Panc1 (cell line): ENCODE measurements around the gene SPG21. TPM values are rescaled to one million over a fixed set of nuclear protein-coding genes. Genes with fewer than 3 reads are reported as not detected.
A peak's percentile ranks its signal among the peaks of the same experiment; 100 is the strongest.

Experiments
- ATAC-seq: fragments of 200-7000 bp; cut with Tn5 transposase; 2 replicates; pipeline ENCODE4 v1.9.1; 2020; ENCODE audit warnings: mild to moderate bottlenecking, moderate library complexity
- BruUV-seq: library from RNA; stranded (reverse); fragments of 400-500 nt; replicated peaks from 2 replicates; lab custom pipeline; 2021; lab: Mats Ljungman, UMichigan
- CTCF ChIA-PET: fragments of 300-600 bp; sonication (Branson Sonifier 250); formaldehyde crosslinking; loops from one replicate; lab custom pipeline; 2022; ENCODE audit warnings: antibody characterized with exemption; lab: Charles Lee
- POLR2A ChIA-PET: fragments of 300-600 bp; sonication (Branson Sonifier 250); formaldehyde crosslinking; loops from one replicate; lab custom pipeline; 2022; ENCODE audit warnings: antibody characterized with exemption; lab: Charles Lee
- DNase-seq: peaks from one replicate; pipeline ENCODE4 v3.0.0-alpha.2; 2010; ENCODE audit warnings: low read depth, low spot score
- H3K27ac ChIP-seq: 2 replicates; pipeline ENCODE4 v1.5.1; 2011; ENCODE audit warnings: mild to moderate bottlenecking, low read length, inconsistent platforms
- H3K27me3 ChIP-seq: fragments of 200-500 bp; sonication (Bioruptor generic); 2 replicates; pipeline ENCODE4 v1.6.0; 2014; ENCODE audit warnings: low read length, inconsistent platforms; ENCODE audit not compliant: control insufficient read depth, insufficient read depth
- H3K36me3 ChIP-seq: fragments of 200-500 bp; sonication (Bioruptor generic); 2 replicates; pipeline ENCODE4 v1.5.1; 2014; ENCODE audit warnings: inconsistent platforms, mild to moderate bottlenecking, low read length, moderate library complexity; ENCODE audit not compliant: control insufficient read depth, insufficient read depth
- H3K4me1 ChIP-seq: 2 replicates; pipeline ENCODE4 v1.5.1; 2011; ENCODE audit warnings: inconsistent platforms, mild to moderate bottlenecking, low read length, moderate library complexity; ENCODE audit not compliant: control insufficient read depth, insufficient read depth
- H3K4me3 ChIP-seq, 2 experiments: 2 replicates each; pipeline ENCODE4 v1.5.1; 2011 to 2012; ENCODE audit warnings: low read depth in 2 of 2, low read length in 2 of 2, mild to moderate bottlenecking in 2 of 2, inconsistent platforms in 1 of 2, moderate library complexity in 1 of 2
- H3K9me3 ChIP-seq: fragments of 200-500 bp; sonication (Bioruptor generic); 2 replicates; pipeline ENCODE4 v1.5.1; 2014; ENCODE audit warnings: low read depth, mild to moderate bottlenecking, inconsistent platforms, low read length, moderate library complexity; ENCODE audit not compliant: control insufficient read depth, insufficient read depth
- CTCF ChIP-seq: fragments of 450-650 bp; IDR thresholded peaks from 2 replicates; pipeline ENCODE4 v1.5.1; 2017; ENCODE audit warnings: mild to moderate bottlenecking
- POLR2AphosphoS5 ChIP-seq: IDR thresholded peaks from 2 replicates; pipeline ENCODE4 v1.6.1; 2012; ENCODE audit warnings: mild to moderate bottlenecking, low read depth, low read length, moderate library complexity
- REST ChIP-seq, 2 experiments: IDR thresholded peaks; 2 replicates each; pipeline ENCODE4 v1.6.1; 2011 to 2012; ENCODE audit warnings: low read depth in 2 of 2, control low read depth in 1 of 2, low read length in 1 of 2, mild to moderate bottlenecking in 1 of 2, moderate library complexity in 1 of 2; ENCODE audit not compliant: insufficient read depth in 1 of 2
- SIN3A ChIP-seq: IDR thresholded peaks from 2 replicates; pipeline ENCODE4 v1.6.1; 2012; ENCODE audit warnings: low read depth, mild to moderate bottlenecking, low read length, moderate library complexity, borderline replicate concordance; ENCODE audit not compliant: insufficient read depth
- TCF7L2 ChIP-seq: IDR thresholded peaks from 2 replicates; pipeline ENCODE4 v1.6.1; 2011; ENCODE audit warnings: mild to moderate bottlenecking, low read depth, low read length, inconsistent platforms
- in situ Hi-C: cut with HindIII; loops from 2 replicates; pipeline ENCODE4 v1.10.0; 2016; ENCODE audit warnings: low sequenced_read_pairs, low pct_unique_long_range_greater_than_20kb
- intact Hi-C: fragments of 100-400 bp; cut with micrococcal nuclease; formaldehyde crosslinking; loops from one replicate; pipeline ENCODE4 v1.10.0; 2022; ENCODE audit not compliant: unreplicated experiment
- total RNA-seq: library from RNA; stranded (reverse); gene quantifications from one replicate; pipeline ENCODE4 v1.2.1, GENCODE V29; 2021; ENCODE audit not compliant: unreplicated experiment

The SPG21 gene
- total RNA-seq, 1 experiment from 2014 or later, result 124 TPM

GRCh38 chr15:64990168-64990470 lies 405 bp upstream of the SPG21 start:
- BruUV-seq, result TSS peak; percentile 96
- peak overlapping the region; percentile 81 for H3K27ac ChIP-seq
- ChIA-PET POLR2A (no interaction called here), CTCF (no interaction called here)
- H3K36me3 ChIP-seq, result no peaks in the 10 kb centered on the region
- no peaks in the 10 kb centered on the region for H3K9me3 ChIP-seq
- ATAC-seq (peak; percentile 15; the same call in 1 of the 2 replicates), DNase-seq (no peak)
- TF ChIP-seq CTCF, result no peak
- TF ChIP-seq POLR2AphosphoS5, result no peak
- TF ChIP-seq TCF7L2, result no peak
- TF ChIP-seq SIN3A, result no peak
- no peak for TF ChIP-seq REST (IDR thresholded peaks at IDR 0.05; ENCODE audit: insufficient read depth in 1 of 2, low read depth in 2 of 2, low read length in 1 of 2)
- H3K4me3 ChIP-seq, result peak overlapping the region; percentile 85 to 87
- in situ Hi-C loops, result no loop called here
- no peaks in the 10 kb centered on the region for H3K27me3 ChIP-seq
- intact Hi-C loops, result no loop called here
- peaks cover 24% of the 10 kb centered on the region for H3K4me1 ChIP-seq

DNA sequence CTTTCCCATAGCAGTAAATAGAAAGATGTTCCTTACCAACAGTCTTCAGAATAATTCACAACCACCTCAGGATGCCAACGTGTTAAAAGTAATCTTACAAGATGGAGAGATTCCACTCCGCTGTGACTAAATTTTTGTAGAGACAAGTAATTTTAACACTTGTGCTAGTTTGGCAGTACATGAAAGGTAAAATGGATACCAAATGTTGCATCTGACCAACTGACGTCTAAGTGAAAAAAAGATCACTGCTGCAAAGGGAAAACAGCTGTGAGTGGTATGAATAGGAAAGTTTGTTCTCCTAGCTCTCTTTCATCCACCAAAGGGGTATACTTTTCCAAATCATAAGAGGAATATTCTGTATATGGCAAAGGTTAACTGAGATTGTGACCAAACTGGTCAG lies 2.6 kb downstream of the SPG21 start:
- Histone ChIP-seq H3K4me1 (peaks cover 24% of the 10 kb centered on the region), H3K27me3 (no peaks in the 10 kb centered on the region), H3K9me3 (no peaks in the 10 kb centered on the region), H3K4me3 (no peak overlapping the region), H3K36me3 (peaks cover 4% of the 10 kb centered on the region; the same call in 1 of the 2 replicates), H3K27ac (no peak overlapping the region)
- TF ChIP-seq REST (IDR thresholded peaks at IDR 0.05; ENCODE audit: insufficient read depth in 1 of 2, low read depth in 2 of 2, low read length in 1 of 2) (no peak), POLR2AphosphoS5 (no peak), CTCF (no peak), TCF7L2 (no peak), SIN3A (no peak)
- ChIA-PET POLR2A (no interaction called here), CTCF (interaction anchor here (0.7 kb wide), 1 partner anchor 122 kb away, joined by 3 read pairs; no protein-coding TSS in a partner anchor)
- no TSS peak for BruUV-seq
- in situ Hi-C loops, result no loop called here
- ATAC-seq (no peak), DNase-seq (no peak)
- intact Hi-C loops, result no loop called here
